Endothelial cell of umbilical vein (primary cell): Measurements from ENCODE around the gene FAM241B.

ENCODE experiments used
- CTCF ChIP-seq, 2 donors: IDR thresholded peaks; 1 replicate in 1 of 2; 2 replicates in 1 of 2; pipeline ENCODE4 v1.5.1; 2011; ENCODE audit warnings: low read length in 2 of 2, mild to moderate bottlenecking in 2 of 2, moderate library complexity in 2 of 2, control low read depth in 1 of 2, inconsistent platforms in 1 of 2, low read depth in 1 of 2; ENCODE audit not compliant: insufficient read depth in 1 of 2; ENCODE audit errors: extremely low read depth in 1 of 2
- EZH2 ChIP-seq: IDR thresholded peaks from 2 replicates; pipeline ENCODE4 v1.6.1; 2012; ENCODE audit warnings: borderline replicate concordance, low read depth, mild to moderate bottlenecking, moderate library complexity, low read length, inconsistent platforms; ENCODE audit not compliant: severe bottlenecking
- MAX ChIP-seq: IDR thresholded peaks from 2 replicates; pipeline ENCODE4 v1.6.1; 2011; ENCODE audit not compliant: insufficient read depth, insufficient read length
- POLR2A ChIP-seq: IDR thresholded peaks from 2 replicates; pipeline ENCODE4 v1.6.1; 2012; ENCODE audit warnings: low read depth, mild to moderate bottlenecking, control low read depth, low read length

GRCh38 chr10:69634759-69635425 lies 4.8 kb downstream of the FAM241B start:
- TF ChIP-seq CTCF (IDR thresholded peaks at IDR 0.05; ENCODE audit: extremely low read depth in 1 of 2, insufficient read depth in 1 of 2, low read depth in 1 of 2, low read length in 2 of 2) (no peak), POLR2A (no peak), EZH2 (no peak), MAX (no peak)
